Panc1 (cell line): ENCODE data around the gene POU4F2. TPM values are rescaled to one million over a fixed set of nuclear protein-coding genes. Genes with fewer than 3 reads are reported as not detected.

Experiments
- ATAC-seq: fragments of 200-7000 bp; cut with Tn5 transposase; 2 replicates; pipeline ENCODE4 v1.9.1; 2020; ENCODE audit warnings: mild to moderate bottlenecking, moderate library complexity
- BruUV-seq: library from RNA; stranded (reverse); fragments of 400-500 nt; replicated peaks from 2 replicates; lab custom pipeline; 2021; lab: Mats Ljungman, UMichigan
- CTCF ChIA-PET: fragments of 300-600 bp; sonication (Branson Sonifier 250); formaldehyde crosslinking; loops from one replicate; lab custom pipeline; 2022; ENCODE audit warnings: antibody characterized with exemption; lab: Charles Lee
- POLR2A ChIA-PET: fragments of 300-600 bp; sonication (Branson Sonifier 250); formaldehyde crosslinking; loops from one replicate; lab custom pipeline; 2022; ENCODE audit warnings: antibody characterized with exemption; lab: Charles Lee
- DNase-seq: peaks from one replicate; pipeline ENCODE4 v3.0.0-alpha.2; 2010; ENCODE audit warnings: low read depth, low spot score
- H3K27ac ChIP-seq: 2 replicates; pipeline ENCODE4 v1.5.1; 2011; ENCODE audit warnings: mild to moderate bottlenecking, low read length, inconsistent platforms
- H3K27me3 ChIP-seq: fragments of 200-500 bp; sonication (Bioruptor generic); 2 replicates; pipeline ENCODE4 v1.6.0; 2014; ENCODE audit warnings: low read length, inconsistent platforms; ENCODE audit not compliant: control insufficient read depth, insufficient read depth
- H3K36me3 ChIP-seq: fragments of 200-500 bp; sonication (Bioruptor generic); 2 replicates; pipeline ENCODE4 v1.5.1; 2014; ENCODE audit warnings: inconsistent platforms, mild to moderate bottlenecking, low read length, moderate library complexity; ENCODE audit not compliant: control insufficient read depth, insufficient read depth
- H3K4me1 ChIP-seq: 2 replicates; pipeline ENCODE4 v1.5.1; 2011; ENCODE audit warnings: inconsistent platforms, mild to moderate bottlenecking, low read length, moderate library complexity; ENCODE audit not compliant: control insufficient read depth, insufficient read depth
- H3K4me3 ChIP-seq, 2 experiments: 2 replicates each; pipeline ENCODE4 v1.5.1; 2011 to 2012; ENCODE audit warnings: low read depth in 2 of 2, low read length in 2 of 2, mild to moderate bottlenecking in 2 of 2, inconsistent platforms in 1 of 2, moderate library complexity in 1 of 2
- H3K9me3 ChIP-seq: fragments of 200-500 bp; sonication (Bioruptor generic); 2 replicates; pipeline ENCODE4 v1.5.1; 2014; ENCODE audit warnings: low read depth, mild to moderate bottlenecking, inconsistent platforms, low read length, moderate library complexity; ENCODE audit not compliant: control insufficient read depth, insufficient read depth
- POLR2AphosphoS5 ChIP-seq: IDR thresholded peaks from 2 replicates; pipeline ENCODE4 v1.6.1; 2012; ENCODE audit warnings: mild to moderate bottlenecking, low read depth, low read length, moderate library complexity
- SIN3A ChIP-seq: IDR thresholded peaks from 2 replicates; pipeline ENCODE4 v1.6.1; 2012; ENCODE audit warnings: low read depth, mild to moderate bottlenecking, low read length, moderate library complexity, borderline replicate concordance; ENCODE audit not compliant: insufficient read depth
- TCF7L2 ChIP-seq: IDR thresholded peaks from 2 replicates; pipeline ENCODE4 v1.6.1; 2011; ENCODE audit warnings: mild to moderate bottlenecking, low read depth, low read length, inconsistent platforms
- in situ Hi-C: cut with HindIII; loops from 2 replicates; pipeline ENCODE4 v1.10.0; 2016; ENCODE audit warnings: low sequenced_read_pairs, low pct_unique_long_range_greater_than_20kb
- intact Hi-C: fragments of 100-400 bp; cut with micrococcal nuclease; formaldehyde crosslinking; loops from one replicate; pipeline ENCODE4 v1.10.0; 2022; ENCODE audit not compliant: unreplicated experiment
- total RNA-seq: library from RNA; stranded (reverse); gene quantifications from one replicate; pipeline ENCODE4 v1.2.1, GENCODE V29; 2021; ENCODE audit not compliant: unreplicated experiment
- TF ChIP-seq, protein P1 (sequence below), 2 experiments: IDR thresholded peaks; 2 replicates each; pipeline ENCODE4 v1.6.1; 2011 to 2012; ENCODE audit warnings: low read depth in 2 of 2, control low read depth in 1 of 2, low read length in 1 of 2, mild to moderate bottlenecking in 1 of 2, moderate library complexity in 1 of 2; ENCODE audit not compliant: insufficient read depth in 1 of 2
- TF ChIP-seq, protein P2 (sequence below): fragments of 450-650 bp; IDR thresholded peaks from 2 replicates; pipeline ENCODE4 v1.5.1; 2017; ENCODE audit warnings: mild to moderate bottlenecking

Gene POU4F2
- total RNA-seq, 1 experiment from 2014 or later, result not detected

DNA sequence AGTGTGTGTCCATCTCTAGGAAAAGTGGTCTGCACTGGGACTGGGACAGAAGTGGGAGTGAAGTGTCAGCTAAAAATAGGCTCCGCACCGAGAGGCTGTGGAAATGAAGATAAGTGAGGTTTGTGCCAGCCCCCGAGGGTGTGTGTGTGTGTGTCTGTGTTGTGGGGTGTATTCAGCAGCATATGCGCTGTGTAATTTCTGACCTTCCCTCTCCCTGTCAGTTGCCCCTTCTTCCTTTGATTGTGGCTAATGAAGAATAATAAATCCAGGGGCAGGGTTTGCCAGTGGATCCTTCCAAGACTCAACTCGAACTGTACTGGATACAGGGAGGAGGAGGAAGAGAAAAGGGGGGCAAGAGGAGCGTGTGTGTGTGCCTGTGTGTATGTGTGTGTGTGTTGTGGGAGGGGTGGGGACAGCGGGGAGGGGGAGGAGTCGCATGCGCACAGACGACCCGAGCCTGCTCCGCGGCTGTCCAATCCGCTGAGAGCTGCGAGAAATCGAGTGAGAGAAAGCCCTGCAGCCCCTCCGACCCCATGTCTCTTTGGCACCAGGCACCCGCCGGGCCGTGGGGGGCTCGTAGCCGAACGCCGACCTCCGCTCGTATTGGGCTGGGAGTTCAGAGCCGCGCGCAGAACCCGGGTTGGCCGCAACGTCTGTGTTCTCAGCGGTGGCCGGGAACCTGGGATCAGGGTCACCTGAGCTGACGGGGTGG lies 916 bp upstream of the POU4F2 start:
- no peaks in the 10 kb centered on the region for H3K9me3 ChIP-seq
- H3K36me3 ChIP-seq, result no peaks in the 10 kb centered on the region
- BruUV-seq, result no TSS peak
- TF ChIP-seq SIN3A (no peak), POLR2AphosphoS5 (no peak), TCF7L2 (no peak)
- TF ChIP-seq, protein P1, sequence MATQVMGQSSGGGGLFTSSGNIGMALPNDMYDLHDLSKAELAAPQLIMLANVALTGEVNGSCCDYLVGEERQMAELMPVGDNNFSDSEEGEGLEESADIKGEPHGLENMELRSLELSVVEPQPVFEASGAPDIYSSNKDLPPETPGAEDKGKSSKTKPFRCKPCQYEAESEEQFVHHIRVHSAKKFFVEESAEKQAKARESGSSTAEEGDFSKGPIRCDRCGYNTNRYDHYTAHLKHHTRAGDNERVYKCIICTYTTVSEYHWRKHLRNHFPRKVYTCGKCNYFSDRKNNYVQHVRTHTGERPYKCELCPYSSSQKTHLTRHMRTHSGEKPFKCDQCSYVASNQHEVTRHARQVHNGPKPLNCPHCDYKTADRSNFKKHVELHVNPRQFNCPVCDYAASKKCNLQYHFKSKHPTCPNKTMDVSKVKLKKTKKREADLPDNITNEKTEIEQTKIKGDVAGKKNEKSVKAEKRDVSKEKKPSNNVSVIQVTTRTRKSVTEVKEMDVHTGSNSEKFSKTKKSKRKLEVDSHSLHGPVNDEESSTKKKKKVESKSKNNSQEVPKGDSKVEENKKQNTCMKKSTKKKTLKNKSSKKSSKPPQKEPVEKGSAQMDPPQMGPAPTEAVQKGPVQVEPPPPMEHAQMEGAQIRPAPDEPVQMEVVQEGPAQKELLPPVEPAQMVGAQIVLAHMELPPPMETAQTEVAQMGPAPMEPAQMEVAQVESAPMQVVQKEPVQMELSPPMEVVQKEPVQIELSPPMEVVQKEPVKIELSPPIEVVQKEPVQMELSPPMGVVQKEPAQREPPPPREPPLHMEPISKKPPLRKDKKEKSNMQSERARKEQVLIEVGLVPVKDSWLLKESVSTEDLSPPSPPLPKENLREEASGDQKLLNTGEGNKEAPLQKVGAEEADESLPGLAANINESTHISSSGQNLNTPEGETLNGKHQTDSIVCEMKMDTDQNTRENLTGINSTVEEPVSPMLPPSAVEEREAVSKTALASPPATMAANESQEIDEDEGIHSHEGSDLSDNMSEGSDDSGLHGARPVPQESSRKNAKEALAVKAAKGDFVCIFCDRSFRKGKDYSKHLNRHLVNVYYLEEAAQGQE (IDR thresholded peaks at IDR 0.05; ENCODE audit: insufficient read depth in 1 of 2, low read depth in 2 of 2, low read length in 1 of 2), result no peak
- TF ChIP-seq, protein P2, sequence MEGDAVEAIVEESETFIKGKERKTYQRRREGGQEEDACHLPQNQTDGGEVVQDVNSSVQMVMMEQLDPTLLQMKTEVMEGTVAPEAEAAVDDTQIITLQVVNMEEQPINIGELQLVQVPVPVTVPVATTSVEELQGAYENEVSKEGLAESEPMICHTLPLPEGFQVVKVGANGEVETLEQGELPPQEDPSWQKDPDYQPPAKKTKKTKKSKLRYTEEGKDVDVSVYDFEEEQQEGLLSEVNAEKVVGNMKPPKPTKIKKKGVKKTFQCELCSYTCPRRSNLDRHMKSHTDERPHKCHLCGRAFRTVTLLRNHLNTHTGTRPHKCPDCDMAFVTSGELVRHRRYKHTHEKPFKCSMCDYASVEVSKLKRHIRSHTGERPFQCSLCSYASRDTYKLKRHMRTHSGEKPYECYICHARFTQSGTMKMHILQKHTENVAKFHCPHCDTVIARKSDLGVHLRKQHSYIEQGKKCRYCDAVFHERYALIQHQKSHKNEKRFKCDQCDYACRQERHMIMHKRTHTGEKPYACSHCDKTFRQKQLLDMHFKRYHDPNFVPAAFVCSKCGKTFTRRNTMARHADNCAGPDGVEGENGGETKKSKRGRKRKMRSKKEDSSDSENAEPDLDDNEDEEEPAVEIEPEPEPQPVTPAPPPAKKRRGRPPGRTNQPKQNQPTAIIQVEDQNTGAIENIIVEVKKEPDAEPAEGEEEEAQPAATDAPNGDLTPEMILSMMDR, result no peak
- no peak overlapping the region for H3K4me3 ChIP-seq
- DNase-seq (no peak), ATAC-seq (no peak)
- H3K4me1 ChIP-seq, result no peaks in the 10 kb centered on the region
- in situ Hi-C loops, result no loop called here
- ChIA-PET CTCF (no interaction called here), POLR2A (no interaction called here)
- intact Hi-C loops, result no loop called here
- H3K27ac ChIP-seq, result no peak overlapping the region
- H3K27me3 ChIP-seq, result no peaks in the 10 kb centered on the region

DNA sequence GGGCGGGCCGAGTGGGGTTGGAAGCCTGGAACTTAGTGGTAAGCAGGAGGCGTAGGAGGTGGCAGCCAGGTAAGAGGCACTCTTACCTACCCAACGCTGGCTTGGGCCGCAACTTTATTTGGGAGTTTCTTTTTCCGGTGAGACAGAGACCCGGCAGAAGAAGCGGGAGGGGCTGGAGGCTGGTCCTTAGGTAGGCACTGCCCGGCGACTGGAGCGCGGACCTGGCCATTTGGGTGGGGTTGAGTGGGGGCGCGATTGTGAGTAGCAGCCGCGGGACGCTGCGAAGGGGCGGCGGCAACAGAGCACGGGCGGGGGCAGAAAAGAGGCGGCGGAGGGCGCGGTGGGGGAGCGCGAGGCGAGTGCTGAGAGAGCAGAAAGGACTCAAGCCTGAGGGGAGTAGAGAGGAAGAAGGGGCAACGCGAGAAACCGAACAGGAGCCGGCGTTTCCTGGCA lies 334 bp upstream of the POU4F2 start:
- intact Hi-C loops, result no loop called here
- Histone ChIP-seq H3K4me1 (no peaks in the 10 kb centered on the region), H3K4me3 (no peak overlapping the region), H3K36me3 (no peaks in the 10 kb centered on the region), H3K27me3 (no peaks in the 10 kb centered on the region; the same call in 1 of the 2 replicates), H3K27ac (no peak overlapping the region), H3K9me3 (no peaks in the 10 kb centered on the region)
- TF ChIP-seq TCF7L2, result no peak
- POLR2A ChIA-PET, result no interaction called here
- CTCF ChIA-PET, result no interaction called here
- no TSS peak for BruUV-seq
- in situ Hi-C loops, result no loop called here
- ATAC-seq (no peak), DNase-seq (no peak)

DNA sequence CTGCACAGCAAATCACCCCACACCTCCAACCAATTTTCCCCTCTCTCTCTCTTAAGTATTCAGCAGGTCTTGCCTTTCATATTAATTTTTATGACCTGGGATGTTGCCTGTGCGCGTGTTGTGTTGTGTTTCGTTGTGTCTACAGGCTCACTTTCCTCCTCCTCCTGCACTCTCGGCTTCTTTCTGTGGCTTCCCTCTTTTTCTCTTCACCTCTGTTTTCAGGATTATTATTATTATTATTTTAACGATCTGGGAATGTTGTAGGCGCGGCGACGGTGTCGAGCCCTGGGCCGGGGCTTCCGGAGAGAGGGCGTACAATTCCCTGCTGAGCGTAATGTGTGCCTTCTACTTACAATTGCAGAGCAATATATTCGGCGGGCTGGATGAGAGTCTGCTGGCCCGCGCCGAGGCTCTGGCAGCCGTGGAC lies 826 bp downstream of the POU4F2 start:
- POLR2A ChIA-PET, result no interaction called here
- Histone ChIP-seq H3K27me3 (no peaks in the 10 kb centered on the region; the same call in 1 of the 2 replicates), H3K36me3 (no peaks in the 10 kb centered on the region), H3K4me3 (no peak overlapping the region), H3K27ac (no peak overlapping the region), H3K9me3 (no peaks in the 10 kb centered on the region), H3K4me1 (no peaks in the 10 kb centered on the region)
- ATAC-seq, result no peak
- TF ChIP-seq, protein P2, result no peak
- TF ChIP-seq POLR2AphosphoS5, result no peak
- TF ChIP-seq SIN3A, result no peak
- no peak for TF ChIP-seq TCF7L2
- TF ChIP-seq, protein P1 (IDR thresholded peaks at IDR 0.05; ENCODE audit: insufficient read depth in 1 of 2, low read depth in 2 of 2, low read length in 1 of 2), result no peak
- no peak for DNase-seq
- intact Hi-C loops (no loop called here), in situ Hi-C loops (no loop called here)
- CTCF ChIA-PET, result no interaction called here
- BruUV-seq, result no TSS peak
